ENCODE data around the gene FLNC. TPM values are rescaled to one million over a fixed set of nuclear protein-coding genes. Genes with fewer than 3 reads are reported as not detected.

Gene FLNC
- total RNA-seq, 4 donors from 2014 or later, result 21.3 to 234 (median 57.9) TPM

DNA sequence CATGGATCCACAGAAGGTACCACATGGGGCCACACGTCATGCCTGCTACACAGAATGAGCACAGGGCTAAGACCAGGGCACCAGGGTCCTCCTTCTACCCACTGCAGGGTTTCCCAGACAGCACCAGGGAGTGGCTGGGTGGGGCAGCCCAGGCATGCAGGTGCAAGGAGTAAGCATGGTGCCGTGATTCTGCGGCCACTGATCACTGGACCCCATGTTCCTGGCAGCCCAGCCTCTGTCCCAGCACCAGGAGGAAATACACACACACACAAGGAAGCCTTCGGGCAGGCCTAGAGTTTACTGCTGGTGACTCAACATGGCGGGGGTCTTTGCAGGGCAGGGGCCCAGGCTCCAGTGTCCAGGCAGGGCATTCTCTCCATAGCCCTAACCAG lies 46.4 kb downstream of the FLNC start:
- H3K27ac ChIP-seq, result no peak overlapping the region
- DNase-seq, result peak; percentile 61
- H3K4me1 ChIP-seq, result peaks cover 0 to 19% (median 8%) of the 10 kb centered on the region in 4 donors
- H3K9me3 ChIP-seq, result no peaks in the 10 kb centered on the region
- 46% methylated on average over 4 of the region's 5 CpGs; no CpG with 5 or more reads in 1 of the 2 donors for WGBS, 2 donors (ENCODE audit: low coverage in 1 of 2)
- H3K4me3 ChIP-seq, result no peak overlapping the region
- TF ChIP-seq EP300 (IDR thresholded peaks at IDR 0.05; ENCODE audit: low read depth) (no peak), POLR2AphosphoS5 (IDR thresholded peaks at IDR 0.05) (no peak)
- no peaks in the 10 kb centered on the region for H3K27me3 ChIP-seq
- in situ Hi-C loops (cut with MboI; ENCODE audit: low pct_ligation_motif_present in 1 of 4, low pct_unique_long_range_greater_than_20kb in 1 of 4, low sequenced_read_pairs in 3 of 4) (loop anchor here in 1 of 4 donors (25.0 kb wide), 1 partner anchor 264 kb away; no protein-coding TSS in a partner anchor), intact Hi-C loops (cut with DNase I; ENCODE audit: low total_unique reads) (loop anchor here (10.0 kb wide), 1 partner anchor 272 kb away; no protein-coding TSS in a partner anchor)
- H3K36me3 ChIP-seq, result no peaks in the 10 kb centered on the region

DNA sequence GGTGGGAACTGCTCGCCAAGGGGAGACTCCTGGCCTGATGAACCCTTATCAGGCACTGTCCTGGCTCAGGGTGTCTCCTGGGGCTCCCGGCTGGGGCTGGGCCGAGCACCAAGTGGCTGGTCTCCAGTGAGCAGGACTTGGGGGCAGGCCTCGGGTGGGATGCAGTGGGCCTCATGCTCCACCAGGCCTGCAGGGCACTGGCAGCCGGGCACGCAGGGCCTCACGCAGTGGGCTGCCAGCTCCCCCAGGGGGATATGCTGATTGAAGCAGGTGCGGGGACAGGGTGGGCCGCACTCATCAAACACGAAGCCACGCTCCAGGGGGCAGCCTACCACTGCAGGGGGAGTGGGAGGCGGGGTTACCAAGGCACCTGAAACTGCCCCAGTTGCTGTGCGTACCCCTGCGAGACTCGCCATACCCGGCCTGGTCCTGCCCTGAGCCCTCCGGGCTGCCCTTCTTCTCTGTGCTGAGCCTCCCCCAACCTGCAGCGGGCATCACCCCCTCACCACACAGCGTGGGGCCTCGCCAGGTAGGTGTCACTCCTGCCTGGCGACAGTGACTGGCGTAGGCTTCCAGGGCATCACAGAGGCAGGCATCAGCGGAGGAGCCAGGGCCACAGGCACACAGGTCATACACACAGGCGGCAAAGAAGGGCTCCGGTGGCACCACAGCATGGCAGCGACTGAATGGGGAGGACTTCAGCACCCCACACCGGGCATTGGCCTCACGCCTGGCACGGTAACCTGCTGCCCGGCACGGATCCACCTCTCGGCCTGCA lies 47.0 kb downstream of the FLNC start:
- H3K9me3 ChIP-seq, result no peaks in the 10 kb centered on the region
- 92% methylated on average over 27 of the region's 32 CpGs; no CpG with 5 or more reads in 1 of the 2 donors for WGBS, 2 donors (ENCODE audit: low coverage in 1 of 2)
- no peak for DNase-seq
- H3K36me3 ChIP-seq, result no peaks in the 10 kb centered on the region
- H3K27ac ChIP-seq, result no peak overlapping the region
- no peaks in the 10 kb centered on the region for H3K27me3 ChIP-seq
- in situ Hi-C loops (cut with MboI; ENCODE audit: low pct_ligation_motif_present in 1 of 4, low pct_unique_long_range_greater_than_20kb in 1 of 4, low sequenced_read_pairs in 3 of 4), result loop anchor here in 1 of 4 donors (25.0 kb wide), 1 partner anchor 265 kb away; no protein-coding TSS in a partner anchor
- intact Hi-C loops (cut with DNase I; ENCODE audit: low total_unique reads), result loop anchor here (10.0 kb wide), 1 partner anchor 272 kb away; no protein-coding TSS in a partner anchor
- TF ChIP-seq POLR2A (IDR thresholded peaks at IDR 0.05) (no peak), POLR2AphosphoS5 (IDR thresholded peaks at IDR 0.05) (no peak), EP300 (IDR thresholded peaks at IDR 0.05; ENCODE audit: low read depth) (no peak)
- TF ChIP-seq, protein P1, sequence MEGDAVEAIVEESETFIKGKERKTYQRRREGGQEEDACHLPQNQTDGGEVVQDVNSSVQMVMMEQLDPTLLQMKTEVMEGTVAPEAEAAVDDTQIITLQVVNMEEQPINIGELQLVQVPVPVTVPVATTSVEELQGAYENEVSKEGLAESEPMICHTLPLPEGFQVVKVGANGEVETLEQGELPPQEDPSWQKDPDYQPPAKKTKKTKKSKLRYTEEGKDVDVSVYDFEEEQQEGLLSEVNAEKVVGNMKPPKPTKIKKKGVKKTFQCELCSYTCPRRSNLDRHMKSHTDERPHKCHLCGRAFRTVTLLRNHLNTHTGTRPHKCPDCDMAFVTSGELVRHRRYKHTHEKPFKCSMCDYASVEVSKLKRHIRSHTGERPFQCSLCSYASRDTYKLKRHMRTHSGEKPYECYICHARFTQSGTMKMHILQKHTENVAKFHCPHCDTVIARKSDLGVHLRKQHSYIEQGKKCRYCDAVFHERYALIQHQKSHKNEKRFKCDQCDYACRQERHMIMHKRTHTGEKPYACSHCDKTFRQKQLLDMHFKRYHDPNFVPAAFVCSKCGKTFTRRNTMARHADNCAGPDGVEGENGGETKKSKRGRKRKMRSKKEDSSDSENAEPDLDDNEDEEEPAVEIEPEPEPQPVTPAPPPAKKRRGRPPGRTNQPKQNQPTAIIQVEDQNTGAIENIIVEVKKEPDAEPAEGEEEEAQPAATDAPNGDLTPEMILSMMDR (IDR thresholded peaks at IDR 0.05), result no peak
- H3K4me1 ChIP-seq, result peaks cover 0 to 19% (median 8%) of the 10 kb centered on the region in 4 donors
- no peak overlapping the region for H3K4me3 ChIP-seq

DNA sequence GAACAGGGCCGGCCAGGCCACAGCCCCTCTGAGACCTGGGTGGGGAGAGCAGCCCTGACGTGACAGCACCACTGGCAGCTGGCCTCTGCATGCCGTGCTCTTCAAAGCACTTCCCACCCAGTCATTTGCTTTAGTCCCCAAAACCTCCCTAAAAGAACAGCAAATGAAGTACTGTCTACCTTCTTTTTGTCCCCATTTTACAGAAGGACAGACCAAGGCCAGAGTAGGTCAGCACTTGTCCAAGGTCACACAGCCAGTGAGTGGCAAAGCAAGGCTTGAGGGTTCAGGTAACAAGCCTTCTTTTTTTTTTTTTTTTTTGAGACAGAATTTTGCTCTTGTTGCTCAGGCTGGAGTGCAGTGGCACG lies 47.5 kb downstream of the FLNC start:
- H3K27me3 ChIP-seq, result no peaks in the 10 kb centered on the region
- no peak for TF ChIP-seq POLR2AphosphoS5 (IDR thresholded peaks at IDR 0.05)
- TF ChIP-seq, protein P1 (IDR thresholded peaks at IDR 0.05), result no peak
- TF ChIP-seq POLR2A (IDR thresholded peaks at IDR 0.05), result no peak
- no peak for TF ChIP-seq EP300 (IDR thresholded peaks at IDR 0.05; ENCODE audit: low read depth)
- no peaks in the 10 kb centered on the region for H3K9me3 ChIP-seq
- 67 to 74% methylated on average over 1 to 4 of the region's 4 CpGs for WGBS, 2 donors (ENCODE audit: low coverage in 1 of 2)
- H3K4me1 ChIP-seq, result peaks cover 0 to 19% (median 8%) of the 10 kb centered on the region in 4 donors
- no peak overlapping the region for H3K27ac ChIP-seq
- peak; percentile 4 for DNase-seq
- in situ Hi-C loops (cut with MboI; ENCODE audit: low pct_ligation_motif_present in 1 of 4, low pct_unique_long_range_greater_than_20kb in 1 of 4, low sequenced_read_pairs in 3 of 4), result loop anchor here in 1 of 4 donors (25.0 kb wide), 1 partner anchor 265 kb away; no protein-coding TSS in a partner anchor
- no peaks in the 10 kb centered on the region for H3K36me3 ChIP-seq
- intact Hi-C loops (cut with DNase I; ENCODE audit: low total_unique reads), result loop anchor here (10.0 kb wide), 1 partner anchor 273 kb away; no protein-coding TSS in a partner anchor
- no peak overlapping the region for H3K4me3 ChIP-seq

DNA sequence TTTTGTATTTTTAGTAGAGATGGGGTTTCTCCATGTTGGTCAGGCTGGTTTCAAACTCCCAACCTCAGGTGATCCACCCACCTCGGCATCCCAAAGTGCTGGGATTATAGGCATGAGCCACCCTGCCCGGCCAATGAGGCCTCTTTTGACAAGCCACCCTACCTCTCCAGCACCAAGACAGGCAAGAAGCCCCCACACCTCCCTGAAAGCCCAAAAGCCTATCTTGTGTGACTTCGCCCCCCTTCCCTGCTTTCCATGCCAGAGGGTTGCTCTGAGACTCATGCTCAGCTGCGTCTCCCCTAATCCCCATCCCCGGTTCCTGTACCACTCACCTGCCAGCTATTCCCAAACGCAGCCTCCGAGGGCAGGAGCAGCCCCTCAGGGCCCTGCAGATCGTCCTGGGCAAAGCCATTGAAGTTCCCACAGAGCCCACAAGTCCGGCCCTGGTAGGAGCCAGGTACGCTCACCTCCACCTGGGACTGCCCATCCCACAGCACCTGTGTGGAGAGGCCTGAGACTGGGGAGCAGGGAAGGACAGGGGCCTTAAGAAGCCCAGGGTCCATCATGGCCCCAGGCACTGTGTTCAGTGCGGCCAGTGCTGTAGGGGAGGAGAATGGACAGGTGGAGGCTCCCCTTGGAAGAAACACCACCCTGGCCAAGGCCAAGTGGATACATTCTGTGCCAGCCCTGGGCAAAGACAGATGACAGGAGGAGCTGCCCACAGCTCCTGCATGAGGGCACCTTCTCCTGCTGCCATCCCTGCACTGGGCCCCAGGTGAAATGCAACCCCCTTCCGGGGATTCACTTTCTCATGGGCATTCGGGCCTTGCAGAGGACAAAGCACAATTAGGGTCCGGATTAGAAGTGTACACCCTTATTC lies 48.3 kb downstream of the FLNC start:
- DNase-seq, result no peak
- Histone ChIP-seq H3K27me3 (no peaks in the 10 kb centered on the region), H3K36me3 (no peaks in the 10 kb centered on the region), H3K4me1 (peaks cover 0 to 19% (median 8%) of the 10 kb centered on the region in 4 donors), H3K27ac (no peak overlapping the region), H3K9me3 (no peaks in the 10 kb centered on the region), H3K4me3 (no peak overlapping the region)
- intact Hi-C loops (cut with DNase I; ENCODE audit: low total_unique reads), result loop anchor here (10.0 kb wide), 1 partner anchor 274 kb away; no protein-coding TSS in a partner anchor
- in situ Hi-C loops (cut with MboI; ENCODE audit: low pct_ligation_motif_present in 1 of 4, low pct_unique_long_range_greater_than_20kb in 1 of 4, low sequenced_read_pairs in 3 of 4), result loop anchor here in 1 of 4 donors (25.0 kb wide), 1 partner anchor 266 kb away; no protein-coding TSS in a partner anchor
- 92% methylated on average over 14 of the region's 14 CpGs; no CpG with 5 or more reads in 1 of the 2 donors for WGBS, 2 donors (ENCODE audit: low coverage in 1 of 2)
- TF ChIP-seq POLR2A (IDR thresholded peaks at IDR 0.05), result no peak
- TF ChIP-seq EP300 (IDR thresholded peaks at IDR 0.05; ENCODE audit: low read depth), result no peak
- TF ChIP-seq, protein P1 (IDR thresholded peaks at IDR 0.05), result no peak
- TF ChIP-seq POLR2AphosphoS5 (IDR thresholded peaks at IDR 0.05), result no peak
